Retinal pigment epithelial cell (primary cell): Measurements from ENCODE around the gene ANTXRL.
"Not testable (repeated sequence)": the region's sequence is repeated elsewhere in the genome, so short reads cannot be mapped to it uniquely, and the experiment has no call there.

Source experiments
- DNase-seq: peaks from one replicate; pipeline ENCODE4 v3.0.0-alpha.2; 2010; ENCODE audit warnings: low read depth
- H3K4me3 ChIP-seq: 2 replicates; pipeline ENCODE4 v1.5.1; 2011; ENCODE audit warnings: mild to moderate bottlenecking, low read length, control low read depth, moderate library complexity
- TF ChIP-seq, protein P1 (sequence below): conservative IDR thresholded peaks from 2 replicates; pipeline ENCODE4 v1.5.1; 2011; ENCODE audit warnings: low read depth, low read length, control low read depth, inconsistent platforms

Gene ANTXRL

DNA sequence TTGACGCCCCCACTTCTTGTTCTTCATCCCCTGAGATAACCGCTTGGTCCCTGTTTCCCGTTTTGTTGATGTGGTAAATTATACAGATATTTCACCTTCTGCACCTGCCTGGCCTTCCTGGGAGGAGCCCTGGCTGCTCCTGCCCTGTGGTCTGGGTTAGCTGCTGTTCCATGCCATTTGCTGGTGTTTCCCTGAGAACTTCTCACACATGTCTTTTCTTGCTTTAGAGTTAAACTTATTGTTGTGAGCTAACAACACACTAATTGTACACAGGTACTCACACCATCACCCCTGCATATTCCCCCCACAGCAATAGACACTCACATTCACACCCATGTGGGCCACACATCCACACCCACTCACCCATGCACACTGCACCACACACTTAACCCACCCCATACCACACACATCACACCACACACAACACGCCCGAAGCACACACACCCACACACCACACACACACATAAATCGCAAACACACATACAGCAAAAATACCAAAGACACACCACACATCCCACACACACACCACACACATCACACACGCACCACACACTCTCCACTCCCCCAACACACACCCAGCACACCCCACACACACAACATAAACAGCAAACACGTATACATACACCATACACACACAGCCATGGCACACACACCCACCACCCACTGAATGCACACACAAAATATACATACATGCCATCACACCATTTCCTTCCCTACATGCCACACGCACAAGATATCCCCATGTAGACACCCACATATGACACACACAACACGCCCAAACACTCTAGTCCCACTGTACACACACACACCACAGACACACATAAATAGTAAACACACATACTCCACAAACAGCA is 19.4 kb upstream of the ANTXRL start:
- no peak overlapping the region for H3K4me3 ChIP-seq
- TF ChIP-seq, protein P1, sequence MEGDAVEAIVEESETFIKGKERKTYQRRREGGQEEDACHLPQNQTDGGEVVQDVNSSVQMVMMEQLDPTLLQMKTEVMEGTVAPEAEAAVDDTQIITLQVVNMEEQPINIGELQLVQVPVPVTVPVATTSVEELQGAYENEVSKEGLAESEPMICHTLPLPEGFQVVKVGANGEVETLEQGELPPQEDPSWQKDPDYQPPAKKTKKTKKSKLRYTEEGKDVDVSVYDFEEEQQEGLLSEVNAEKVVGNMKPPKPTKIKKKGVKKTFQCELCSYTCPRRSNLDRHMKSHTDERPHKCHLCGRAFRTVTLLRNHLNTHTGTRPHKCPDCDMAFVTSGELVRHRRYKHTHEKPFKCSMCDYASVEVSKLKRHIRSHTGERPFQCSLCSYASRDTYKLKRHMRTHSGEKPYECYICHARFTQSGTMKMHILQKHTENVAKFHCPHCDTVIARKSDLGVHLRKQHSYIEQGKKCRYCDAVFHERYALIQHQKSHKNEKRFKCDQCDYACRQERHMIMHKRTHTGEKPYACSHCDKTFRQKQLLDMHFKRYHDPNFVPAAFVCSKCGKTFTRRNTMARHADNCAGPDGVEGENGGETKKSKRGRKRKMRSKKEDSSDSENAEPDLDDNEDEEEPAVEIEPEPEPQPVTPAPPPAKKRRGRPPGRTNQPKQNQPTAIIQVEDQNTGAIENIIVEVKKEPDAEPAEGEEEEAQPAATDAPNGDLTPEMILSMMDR, result no peak

DNA sequence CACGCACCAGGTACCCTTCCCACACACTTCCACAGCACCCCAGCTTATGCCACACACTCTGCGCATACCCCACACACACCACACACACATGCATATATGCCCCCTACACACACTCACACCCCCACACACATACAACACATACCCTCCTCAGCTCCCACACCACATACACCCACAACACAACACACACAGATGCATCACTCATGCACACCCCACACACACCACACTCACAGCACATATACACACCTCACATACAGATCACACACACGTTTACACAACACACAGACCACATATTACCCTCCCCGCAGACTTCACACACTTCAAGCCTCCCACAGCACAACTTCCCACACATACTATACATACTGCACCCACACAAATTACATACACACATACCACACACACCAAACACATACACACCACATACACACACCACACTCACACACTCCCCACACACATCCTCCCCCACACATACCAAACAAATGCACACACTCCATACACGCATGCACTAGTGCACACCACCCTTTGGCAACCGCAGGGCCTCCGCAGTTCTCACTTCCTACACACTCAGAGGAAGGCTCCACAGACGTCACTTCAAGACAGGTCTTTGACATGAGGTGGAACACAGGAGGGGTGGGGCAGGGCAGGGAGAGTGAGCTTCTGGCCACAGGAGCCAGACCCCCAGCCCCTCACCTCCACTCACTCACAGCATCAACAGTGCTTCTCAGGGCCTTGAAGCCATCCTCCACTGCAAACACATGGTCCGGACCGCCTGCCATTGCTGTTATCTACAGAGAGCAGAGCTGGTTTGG is 18.5 kb upstream of the ANTXRL start:
- TF ChIP-seq, protein P1, result no peak
- DNase-seq, result no peak
- H3K4me3 ChIP-seq, result no peak overlapping the region

More for the DNA sequence above, 19.4 kb upstream of the ANTXRL start:
- no peak for DNase-seq

DNA sequence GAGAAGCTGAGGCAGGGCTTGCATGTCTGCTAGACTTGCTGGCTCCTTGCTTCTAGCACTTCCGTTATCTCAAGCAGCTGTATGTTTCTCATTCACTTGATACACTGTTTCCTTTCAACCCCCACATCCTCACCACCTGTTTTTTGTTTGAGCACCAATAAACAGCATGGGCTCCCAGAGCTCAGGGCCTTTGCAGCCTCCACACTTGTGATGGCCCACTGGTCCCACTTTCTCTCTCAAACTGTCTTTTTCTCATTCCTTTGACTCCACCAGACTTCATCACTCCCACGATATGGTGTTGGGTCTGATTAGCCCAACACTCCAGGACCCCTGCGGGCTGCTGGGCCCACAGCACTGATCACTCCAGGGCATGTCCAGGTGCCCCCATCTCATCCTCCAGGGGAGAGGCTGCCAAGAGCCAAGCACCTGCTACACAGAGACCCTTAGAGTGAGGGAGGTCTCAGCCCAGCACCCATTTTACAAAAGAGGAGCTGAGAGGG is 17.2 kb upstream of the ANTXRL start:
- not testable (repeated sequence) for DNase-seq, H3K4me3 ChIP-seq

DNA sequence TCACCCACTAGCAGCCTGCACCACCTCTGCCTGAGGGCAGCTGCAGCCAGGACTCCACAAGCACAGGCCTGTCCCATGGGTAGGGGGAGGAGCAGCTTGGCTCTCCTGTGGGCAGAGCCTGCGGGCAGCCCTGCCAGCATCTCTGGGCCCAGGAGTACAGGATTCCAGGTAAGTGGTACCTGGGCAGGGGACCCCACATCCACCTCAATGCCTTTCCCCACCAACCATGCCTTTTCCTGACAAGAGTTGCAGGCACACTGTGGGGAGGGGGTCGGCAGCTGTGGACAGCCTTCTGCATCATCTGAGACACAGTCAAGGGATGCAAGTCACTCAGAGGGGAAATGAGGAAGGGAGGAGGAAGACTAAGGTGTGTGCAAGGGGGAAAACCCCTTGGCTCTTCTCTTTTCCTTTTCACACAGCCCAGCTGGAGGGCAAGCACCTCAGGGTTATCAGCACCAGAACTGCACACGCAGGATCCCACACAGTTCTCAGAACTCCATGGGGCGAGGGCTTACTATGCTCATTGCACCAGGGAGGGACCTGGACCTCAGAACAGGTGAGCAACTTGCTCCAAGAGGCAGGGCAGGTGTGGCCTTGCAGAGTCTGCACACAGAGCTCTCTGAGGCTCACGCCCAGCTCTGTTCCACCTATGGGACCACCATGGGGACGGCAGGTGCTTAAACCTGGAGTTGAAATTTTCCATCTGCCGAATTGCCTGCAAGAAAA is 16.5 kb upstream of the ANTXRL start:
- no peak for DNase-seq
- TF ChIP-seq, protein P1, result no peak
- no peak overlapping the region for H3K4me3 ChIP-seq

DNA sequence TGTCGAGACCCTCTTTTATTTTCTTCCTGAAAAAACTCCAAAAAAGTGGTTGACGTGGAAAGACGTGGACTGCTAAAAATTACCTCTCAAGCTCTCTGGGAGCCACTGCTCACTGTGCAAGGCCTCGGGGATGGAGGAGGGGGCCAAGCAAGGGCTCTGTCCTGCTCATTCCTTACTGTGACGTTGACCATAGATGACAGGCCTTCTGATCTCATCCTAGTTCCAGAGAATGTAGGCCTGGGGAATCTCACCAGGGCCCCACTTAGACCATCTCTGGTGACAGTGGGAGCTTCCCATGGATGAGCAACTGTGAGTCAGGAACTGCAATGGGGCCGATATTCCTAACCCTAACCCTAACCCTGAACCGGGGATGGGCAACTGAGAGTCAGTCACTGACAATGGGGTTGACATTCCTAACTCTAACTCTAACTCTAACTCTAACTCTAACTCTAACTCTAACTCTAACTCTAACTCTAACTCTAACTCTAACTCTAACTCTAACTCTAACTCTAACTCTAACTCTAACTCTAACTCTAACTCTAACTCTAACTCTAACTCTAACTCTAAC is 15.8 kb upstream of the ANTXRL start:
- DNase-seq, H3K4me3 ChIP-seq: not testable (repeated sequence)

DNA sequence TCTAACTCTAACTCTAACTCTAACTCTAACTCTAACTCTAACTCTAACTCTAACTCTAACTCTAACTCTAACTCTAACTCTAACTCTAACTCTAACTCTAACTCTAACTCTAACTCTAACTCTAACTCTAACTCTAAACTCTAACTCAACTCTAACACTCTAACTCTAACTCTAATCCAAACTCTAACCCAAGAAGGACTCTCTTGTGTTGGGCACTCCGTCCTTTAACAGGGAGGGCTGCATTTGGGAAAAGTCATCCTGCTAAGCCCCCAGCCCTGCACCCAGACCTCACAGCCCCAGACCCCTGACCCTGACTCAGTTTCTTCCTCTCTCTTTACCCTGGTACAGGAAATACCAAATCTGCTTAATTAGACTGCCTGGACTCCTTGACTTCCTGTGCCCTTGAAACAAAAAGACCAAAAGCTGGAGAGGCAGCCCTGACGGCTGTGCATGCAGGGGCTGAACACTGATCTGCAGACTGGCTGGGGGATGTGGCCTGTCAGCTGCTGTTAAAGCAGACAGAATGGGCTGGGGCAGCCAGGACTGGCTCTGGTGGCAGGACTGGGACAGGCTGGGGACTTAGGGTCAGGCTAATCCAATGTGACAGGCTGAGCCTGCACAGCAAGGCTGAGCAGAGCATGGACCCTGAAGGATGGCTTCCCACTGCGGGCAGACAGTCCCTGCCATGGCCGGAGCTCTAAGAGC is 14.8 kb upstream of the ANTXRL start:
- H3K4me3 ChIP-seq, DNase-seq: not testable (repeated sequence)

DNA sequence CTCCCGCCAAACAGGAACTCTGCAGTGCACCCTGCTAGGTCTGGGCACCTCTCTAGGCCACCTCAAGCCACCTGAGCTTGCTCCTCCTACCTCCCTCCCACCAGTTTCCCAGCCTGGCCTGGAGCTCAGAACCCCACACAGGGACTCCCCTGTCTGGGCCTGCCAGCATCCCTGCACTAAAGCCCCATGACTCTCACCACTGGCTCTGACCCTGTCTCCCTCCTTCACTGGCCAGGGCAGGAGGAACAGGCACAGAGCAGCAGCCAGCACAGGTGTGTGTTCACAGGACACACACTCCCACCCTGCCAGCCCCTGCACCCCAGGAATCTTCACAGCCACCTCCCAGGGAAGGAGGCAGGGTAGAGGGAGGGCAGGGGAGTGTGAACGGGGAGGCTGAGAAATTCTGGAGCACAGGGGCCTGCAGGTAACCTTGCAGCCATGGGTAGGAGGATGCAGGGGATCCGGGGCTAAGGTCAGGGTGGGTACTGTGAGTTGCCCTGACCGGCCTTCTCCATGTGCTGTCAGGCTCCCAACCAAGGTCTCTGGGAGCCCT is 13.9 kb upstream of the ANTXRL start:
- DNase-seq, result no peak
- TF ChIP-seq, protein P1, result no peak
- no peak overlapping the region for H3K4me3 ChIP-seq
